ENCODE results near the gene HIC2.
A peak's percentile ranks its signal among the peaks of the same experiment; 100 is the strongest.
"Not testable (repeated sequence)": the region's sequence is repeated elsewhere in the genome, so short reads cannot be mapped to it uniquely, and the experiment has no call there.

Gene HIC2

GRCh38 chr22:21468194-21469096, 51.3 kb downstream of the HIC2 start:
- not testable (repeated sequence) for H3K4me3 ChIP-seq (ENCODE audit: insufficient read depth, low read depth, low read length, poor library complexity, severe bottlenecking); H3K36me3 ChIP-seq (ENCODE audit: control insufficient read depth, insufficient read depth, low read length); H3K27me3 ChIP-seq (replicated peaks; ENCODE audit: control insufficient read depth, insufficient read depth, low read length, poor library complexity, severe bottlenecking); H3K9me3 ChIP-seq (ENCODE audit: control insufficient read depth, low read length); H3K4me1 ChIP-seq (ENCODE audit: control insufficient read depth, insufficient read depth, low read length, poor library complexity, severe bottlenecking)
- peak; percentile 86 to 93 (median 86) for DNase-seq
- H3K27ac ChIP-seq (ENCODE audit: insufficient read depth, low read length, poor library complexity, severe bottlenecking): peak overlapping the region; percentile 51

- H3K36me3 ChIP-seq (ENCODE audit: control insufficient read depth, insufficient read depth, low read length); H3K27me3 ChIP-seq (replicated peaks; ENCODE audit: control insufficient read depth, insufficient read depth, low read length, poor library complexity, severe bottlenecking); H3K27ac ChIP-seq (ENCODE audit: insufficient read depth, low read length, poor library complexity, severe bottlenecking); DNase-seq; H3K4me1 ChIP-seq (ENCODE audit: control insufficient read depth, insufficient read depth, low read length, poor library complexity, severe bottlenecking); H3K4me3 ChIP-seq (ENCODE audit: insufficient read depth, low read depth, low read length, poor library complexity, severe bottlenecking); H3K9me3 ChIP-seq (ENCODE audit: control insufficient read depth, low read length): not testable (repeated sequence)
These were observed 52.2 kb downstream of the HIC2 start for GRCh38 chr22:21469097-21469994.

- H3K36me3 ChIP-seq (ENCODE audit: control insufficient read depth, insufficient read depth, low read length); H3K9me3 ChIP-seq (ENCODE audit: control insufficient read depth, low read length); H3K4me1 ChIP-seq (ENCODE audit: control insufficient read depth, insufficient read depth, low read length, poor library complexity, severe bottlenecking); H3K27me3 ChIP-seq (replicated peaks; ENCODE audit: control insufficient read depth, insufficient read depth, low read length, poor library complexity, severe bottlenecking); H3K4me3 ChIP-seq (ENCODE audit: insufficient read depth, low read depth, low read length, poor library complexity, severe bottlenecking); DNase-seq; H3K27ac ChIP-seq (ENCODE audit: insufficient read depth, low read length, poor library complexity, severe bottlenecking): not testable (repeated sequence)
These were observed 55.8 kb downstream of the HIC2 start for GRCh38 chr22:21472984-21473383.

GRCh38 chr22:21473664-21474063, 56.5 kb downstream of the HIC2 start:
- H3K4me3 ChIP-seq (ENCODE audit: insufficient read depth, low read depth, low read length, poor library complexity, severe bottlenecking); H3K36me3 ChIP-seq (ENCODE audit: control insufficient read depth, insufficient read depth, low read length); H3K27me3 ChIP-seq (replicated peaks; ENCODE audit: control insufficient read depth, insufficient read depth, low read length, poor library complexity, severe bottlenecking); H3K27ac ChIP-seq (ENCODE audit: insufficient read depth, low read length, poor library complexity, severe bottlenecking); H3K9me3 ChIP-seq (ENCODE audit: control insufficient read depth, low read length); DNase-seq; H3K4me1 ChIP-seq (ENCODE audit: control insufficient read depth, insufficient read depth, low read length, poor library complexity, severe bottlenecking): not testable (repeated sequence)

GRCh38 chr22:21484039-21484438, 66.9 kb downstream of the HIC2 start:
- not testable (repeated sequence) for DNase-seq; H3K27me3 ChIP-seq (replicated peaks; ENCODE audit: control insufficient read depth, insufficient read depth, low read length, poor library complexity, severe bottlenecking); H3K9me3 ChIP-seq (ENCODE audit: control insufficient read depth, low read length); H3K27ac ChIP-seq (ENCODE audit: insufficient read depth, low read length, poor library complexity, severe bottlenecking); H3K4me3 ChIP-seq (ENCODE audit: insufficient read depth, low read depth, low read length, poor library complexity, severe bottlenecking); H3K36me3 ChIP-seq (ENCODE audit: control insufficient read depth, insufficient read depth, low read length); H3K4me1 ChIP-seq (ENCODE audit: control insufficient read depth, insufficient read depth, low read length, poor library complexity, severe bottlenecking)

- not testable (repeated sequence) for DNase-seq; H3K27ac ChIP-seq (ENCODE audit: insufficient read depth, low read length, poor library complexity, severe bottlenecking); H3K9me3 ChIP-seq (ENCODE audit: control insufficient read depth, low read length); H3K4me1 ChIP-seq (ENCODE audit: control insufficient read depth, insufficient read depth, low read length, poor library complexity, severe bottlenecking); H3K27me3 ChIP-seq (replicated peaks; ENCODE audit: control insufficient read depth, insufficient read depth, low read length, poor library complexity, severe bottlenecking); H3K36me3 ChIP-seq (ENCODE audit: control insufficient read depth, insufficient read depth, low read length); H3K4me3 ChIP-seq (ENCODE audit: insufficient read depth, low read depth, low read length, poor library complexity, severe bottlenecking)
These were observed 70.6 kb downstream of the HIC2 start for GRCh38 chr22:21487723-21488122.

- H3K36me3 ChIP-seq (ENCODE audit: control insufficient read depth, insufficient read depth, low read length); H3K4me3 ChIP-seq (ENCODE audit: insufficient read depth, low read depth, low read length, poor library complexity, severe bottlenecking); H3K9me3 ChIP-seq (ENCODE audit: control insufficient read depth, low read length); H3K4me1 ChIP-seq (ENCODE audit: control insufficient read depth, insufficient read depth, low read length, poor library complexity, severe bottlenecking); H3K27ac ChIP-seq (ENCODE audit: insufficient read depth, low read length, poor library complexity, severe bottlenecking); H3K27me3 ChIP-seq (replicated peaks; ENCODE audit: control insufficient read depth, insufficient read depth, low read length, poor library complexity, severe bottlenecking); DNase-seq: not testable (repeated sequence)
These were observed 72.0 kb downstream of the HIC2 start for GRCh38 chr22:21489149-21489680.

GRCh38 chr22:21490556-21490955, 73.4 kb downstream of the HIC2 start:
- H3K27me3 ChIP-seq (replicated peaks; ENCODE audit: control insufficient read depth, insufficient read depth, low read length, poor library complexity, severe bottlenecking); H3K9me3 ChIP-seq (ENCODE audit: control insufficient read depth, low read length); DNase-seq; H3K4me3 ChIP-seq (ENCODE audit: insufficient read depth, low read depth, low read length, poor library complexity, severe bottlenecking); H3K4me1 ChIP-seq (ENCODE audit: control insufficient read depth, insufficient read depth, low read length, poor library complexity, severe bottlenecking); H3K36me3 ChIP-seq (ENCODE audit: control insufficient read depth, insufficient read depth, low read length); H3K27ac ChIP-seq (ENCODE audit: insufficient read depth, low read length, poor library complexity, severe bottlenecking): not testable (repeated sequence)

GRCh38 chr22:21492271-21492670, 75.1 kb downstream of the HIC2 start:
- not testable (repeated sequence) for H3K4me1 ChIP-seq (ENCODE audit: control insufficient read depth, insufficient read depth, low read length, poor library complexity, severe bottlenecking); H3K27me3 ChIP-seq (replicated peaks; ENCODE audit: control insufficient read depth, insufficient read depth, low read length, poor library complexity, severe bottlenecking); H3K4me3 ChIP-seq (ENCODE audit: insufficient read depth, low read depth, low read length, poor library complexity, severe bottlenecking); H3K36me3 ChIP-seq (ENCODE audit: control insufficient read depth, insufficient read depth, low read length); H3K9me3 ChIP-seq (ENCODE audit: control insufficient read depth, low read length); DNase-seq; H3K27ac ChIP-seq (ENCODE audit: insufficient read depth, low read length, poor library complexity, severe bottlenecking)
